Kidney glomerular epithelial cell (primary cell): Measurements from ENCODE around the gene WDR76.
A peak's percentile ranks its signal among the peaks of the same experiment; 100 is the strongest.
"Not testable (repeated sequence)": the region's sequence is repeated elsewhere in the genome, so short reads cannot be mapped to it uniquely, and the experiment has no call there.

Source experiments
- DNase-seq: peaks from one replicate; lab custom pipeline; 2025; lab: John Stamatoyannopoulos, UW

The WDR76 gene

DNA sequence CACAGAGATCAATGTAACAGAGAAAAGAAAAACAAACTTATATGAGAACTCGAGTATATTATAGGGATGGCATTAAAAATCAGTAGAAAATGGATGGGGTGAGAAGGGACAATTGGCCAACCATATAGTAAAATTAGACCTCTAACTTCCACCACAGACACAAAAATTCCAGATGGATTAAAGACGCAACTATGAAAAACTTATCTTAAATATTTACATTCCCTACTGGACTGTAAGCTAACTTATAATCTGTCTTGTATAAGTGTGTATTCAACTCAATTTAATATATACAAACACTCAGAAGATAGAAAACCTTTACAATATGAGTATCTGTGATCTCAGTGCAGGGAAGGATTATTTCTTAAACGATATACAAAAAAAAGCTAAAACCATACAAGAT is 5.3 kb upstream of the WDR76 start:
- no peak for DNase-seq

DNA sequence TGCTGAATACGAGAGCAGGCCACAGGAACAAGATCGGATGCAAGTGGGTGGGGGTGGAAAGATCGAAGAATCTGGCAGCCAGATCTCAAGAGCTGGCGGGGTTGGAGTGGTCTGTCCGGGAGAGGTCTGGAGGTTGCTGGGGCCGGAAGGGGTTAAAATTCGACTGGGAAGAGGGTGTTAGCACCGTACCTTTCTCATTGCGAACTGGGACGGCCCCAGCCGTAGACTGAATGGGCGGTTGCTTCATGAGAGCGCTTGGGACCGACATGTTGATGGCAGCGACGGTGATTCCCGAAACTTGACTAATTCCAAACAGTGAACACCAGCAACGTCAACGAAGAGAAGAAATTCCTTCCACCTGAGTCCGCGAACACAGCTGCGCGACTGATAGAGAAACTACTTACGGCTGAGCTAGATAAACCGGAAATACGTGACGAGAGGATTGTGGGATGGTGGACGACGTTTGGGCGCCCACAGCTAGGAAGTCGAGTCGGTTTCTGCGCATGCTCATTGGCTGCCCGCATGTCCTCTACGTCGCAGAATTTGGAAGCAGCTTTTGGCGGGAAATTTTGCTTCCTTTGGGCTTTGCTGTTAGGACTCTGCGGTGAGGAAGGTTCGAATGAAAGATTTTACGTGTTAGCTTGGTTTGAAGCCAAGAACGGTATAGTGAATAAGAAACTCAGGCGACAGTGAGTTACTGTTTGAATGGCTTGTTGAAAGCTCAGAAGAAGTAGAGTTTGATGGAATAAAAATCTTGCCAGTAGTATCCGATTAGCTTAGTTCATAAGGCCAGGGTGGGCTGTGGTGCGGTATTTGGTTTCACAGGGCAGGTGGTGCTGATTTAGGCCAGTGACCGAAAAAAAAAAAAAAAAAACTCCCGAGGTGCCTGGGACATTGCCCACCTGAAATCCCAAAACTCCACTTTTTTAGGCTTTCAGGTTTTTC is 2.2 kb upstream of the WDR76 start, which contains the start of gene MFAP1:
TSS of gene MFAP1 (minus strand) at position 389 of the 945 bp plus-strand sequence. CDS start at position 268, 121 bp downstream.
- DNase-seq, result peak; percentile 97

DNA sequence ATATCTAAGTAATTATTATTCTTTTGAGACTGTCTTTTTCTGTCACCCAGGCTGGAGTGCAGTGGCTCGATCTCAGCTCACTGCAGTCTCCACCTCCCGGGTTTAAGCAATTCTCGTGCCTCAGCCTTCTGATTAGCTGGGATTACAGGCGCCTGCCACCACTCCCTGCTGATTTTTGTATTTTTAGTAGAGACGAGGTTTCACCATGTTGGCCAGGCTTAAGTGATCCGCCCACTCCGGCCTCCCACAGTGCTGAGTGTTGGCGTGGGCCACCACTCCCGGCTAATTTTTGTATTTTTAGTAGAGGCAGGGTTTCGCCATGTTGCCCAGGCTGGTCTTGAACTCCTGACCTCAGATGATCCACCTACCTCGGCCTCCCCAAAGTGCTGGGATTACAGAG is 1.5 kb upstream of the WDR76 start:
- not testable (repeated sequence) for DNase-seq

DNA sequence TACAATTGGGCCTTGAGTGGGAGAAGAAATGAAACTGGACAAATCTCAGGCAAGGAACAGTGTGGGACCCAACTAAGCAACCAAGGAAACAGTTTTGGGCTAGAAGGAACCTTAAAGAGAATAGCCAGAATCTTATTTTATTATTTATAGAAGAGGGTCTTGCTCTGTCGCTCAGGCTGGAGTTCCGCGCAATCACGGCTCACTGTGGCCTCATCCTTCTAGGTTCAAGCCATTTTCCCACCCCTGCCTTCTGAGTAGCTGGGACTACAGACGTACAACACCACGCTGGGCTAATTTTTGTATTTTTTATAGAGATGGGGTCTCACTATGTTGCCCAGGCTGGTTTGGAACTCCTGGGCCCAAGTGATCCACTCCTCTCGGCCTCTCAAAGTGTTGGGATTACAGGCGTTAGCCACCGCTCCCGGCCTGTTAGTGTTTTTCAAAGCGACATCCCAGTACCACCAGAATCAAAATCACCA is 734 bp upstream of the WDR76 start:
- no peak for DNase-seq

DNA sequence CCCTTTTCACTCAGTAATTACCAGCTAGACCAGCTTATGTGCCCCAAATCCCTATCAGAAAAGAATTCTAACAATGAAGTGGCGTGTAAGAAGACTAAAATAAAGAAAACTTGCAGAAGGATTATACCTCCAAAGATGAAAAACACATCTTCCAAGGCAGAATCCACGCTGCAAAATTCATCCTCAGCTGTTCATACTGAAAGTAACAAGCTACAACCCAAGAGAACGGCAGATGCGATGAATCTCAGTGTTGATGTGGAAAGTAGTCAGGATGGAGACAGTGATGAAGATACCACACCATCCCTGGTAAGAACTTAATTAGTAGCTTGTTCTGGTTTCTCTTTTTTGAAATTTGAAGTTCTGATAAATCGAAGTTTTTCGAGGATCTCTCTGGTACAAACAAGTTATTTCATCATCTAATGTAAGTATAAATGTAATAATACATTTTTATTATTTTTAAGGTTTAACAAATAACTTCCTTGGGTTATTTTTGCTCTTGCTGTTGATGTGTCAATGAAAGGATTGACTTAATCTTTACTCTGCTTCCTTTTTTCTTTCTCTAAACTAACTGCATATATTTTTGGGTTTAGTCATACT is 1.4 kb downstream of the WDR76 start:
- no peak for DNase-seq

DNA sequence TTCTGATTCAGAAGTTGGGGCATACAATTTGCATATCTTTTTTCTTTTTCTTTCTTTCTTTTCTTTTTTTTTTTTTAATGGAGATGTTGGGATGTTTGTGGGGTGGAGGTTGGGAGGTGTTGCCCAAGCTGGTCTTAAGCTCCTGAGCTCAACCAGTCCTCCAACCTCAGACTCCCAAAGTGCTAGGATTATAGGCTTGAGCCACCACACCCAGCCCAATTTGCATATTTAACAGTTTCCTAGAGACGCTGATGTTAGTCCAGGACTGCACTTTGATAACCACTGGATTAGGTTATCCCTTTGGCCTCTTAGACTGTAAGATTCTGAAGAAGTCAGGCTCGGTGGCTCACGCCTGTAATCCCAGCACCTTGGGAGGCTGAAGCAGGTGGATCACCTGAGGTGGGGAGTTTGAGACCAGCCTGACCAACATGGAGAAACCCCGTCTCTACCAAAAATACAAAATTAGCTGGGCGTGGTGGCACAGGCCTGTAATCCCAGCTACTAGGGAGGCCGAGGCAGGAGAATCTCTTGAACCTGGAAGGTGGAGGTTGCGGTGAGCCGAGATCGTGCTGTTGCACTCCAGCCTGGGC is 3.2 kb downstream of the WDR76 start:
- not testable (repeated sequence) for DNase-seq

DNA sequence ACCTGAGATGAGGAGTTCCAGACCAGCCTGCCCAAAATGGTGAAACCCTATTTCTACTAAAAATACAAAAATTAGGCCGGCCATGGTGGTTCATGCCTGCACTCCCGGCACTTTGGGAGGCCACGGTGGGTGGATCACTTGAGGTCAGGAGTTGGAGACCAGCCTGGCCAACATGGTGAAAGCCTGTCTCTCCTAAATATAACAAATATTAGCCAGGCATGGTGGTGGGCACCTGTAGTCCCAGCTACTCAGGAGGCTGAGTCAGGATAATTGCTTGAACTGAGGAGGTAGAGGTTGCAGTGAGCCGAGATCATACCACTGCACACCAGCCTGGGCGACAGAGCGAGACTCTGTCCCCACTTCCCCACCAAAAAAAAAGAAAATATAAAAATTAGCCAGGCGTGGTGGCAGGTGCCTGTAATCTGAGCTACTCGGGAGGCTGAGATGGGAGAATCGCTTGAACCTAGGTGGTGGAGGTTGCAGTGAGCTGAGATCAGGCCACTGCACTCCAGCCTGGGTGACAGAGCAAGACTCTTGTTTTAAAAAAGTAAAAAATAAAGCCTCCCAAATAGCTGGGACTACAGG is 4.0 kb downstream of the WDR76 start:
- DNase-seq, result not testable (repeated sequence)

DNA sequence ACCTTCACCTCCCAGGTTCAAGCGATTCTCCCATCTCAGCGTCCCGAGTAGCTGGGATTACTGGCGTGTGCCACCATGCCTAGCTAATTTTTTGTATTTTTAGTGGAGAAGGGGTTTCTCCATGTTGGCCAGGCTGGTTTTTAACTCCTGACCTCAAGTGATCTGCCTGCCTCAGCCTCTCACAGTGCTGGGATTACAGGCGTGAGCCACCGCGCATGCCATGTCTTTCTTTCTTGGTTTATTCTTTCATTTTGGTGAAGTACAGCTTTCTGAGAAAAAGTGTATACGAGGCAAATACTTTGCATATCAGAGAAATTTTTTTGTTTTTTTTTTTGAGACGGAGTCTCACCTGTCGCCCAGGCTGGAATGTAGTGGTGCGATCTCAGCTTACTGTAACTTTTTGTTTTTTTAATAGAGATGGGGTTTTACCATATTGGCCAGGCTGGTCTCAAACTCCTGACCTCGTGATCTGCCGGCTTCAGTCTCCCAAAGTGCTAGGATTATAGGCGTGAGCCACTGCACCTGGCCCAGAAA is 4.8 kb downstream of the WDR76 start:
- not testable (repeated sequence) for DNase-seq

DNA sequence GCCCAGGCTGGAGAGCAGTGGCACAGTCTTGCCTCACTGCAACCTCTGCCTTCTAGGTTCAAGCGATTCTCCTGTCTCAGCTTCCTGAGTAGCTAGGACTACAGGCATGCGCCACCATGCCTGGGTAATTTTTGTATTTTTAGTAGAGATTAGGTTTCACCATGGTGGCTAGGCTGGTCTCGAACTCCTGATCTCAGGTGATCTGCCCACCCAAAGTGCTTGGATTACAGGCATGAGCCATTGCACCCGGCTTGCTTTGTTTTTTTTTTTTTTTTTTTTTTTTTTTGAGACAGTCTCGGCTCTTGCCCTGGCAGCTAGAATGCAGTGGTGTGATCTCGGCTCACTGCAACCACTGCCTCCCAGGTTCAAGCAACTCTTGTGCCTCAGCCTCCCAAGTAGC is 5.7 kb downstream of the WDR76 start:
- DNase-seq, result not testable (repeated sequence)

DNA sequence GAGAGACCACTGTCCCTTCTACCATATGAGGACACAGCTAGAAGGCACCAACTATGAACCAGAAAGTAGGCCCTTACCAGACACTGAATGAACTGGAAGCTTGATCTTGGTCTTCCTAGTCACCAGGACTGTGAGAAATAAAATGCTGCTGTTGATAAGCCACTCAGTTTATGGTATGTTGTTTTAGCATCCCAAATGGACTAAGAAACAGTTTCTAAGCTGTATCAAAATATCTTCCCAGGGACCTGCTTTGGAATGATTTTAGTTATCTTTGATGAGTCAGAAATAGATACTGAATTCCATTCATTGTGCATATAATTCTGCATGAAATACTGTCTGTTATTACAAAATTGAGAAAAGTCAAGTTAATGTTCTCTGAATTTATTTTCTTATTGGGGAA is 18.6 kb downstream of the WDR76 start:
- no peak for DNase-seq

DNA sequence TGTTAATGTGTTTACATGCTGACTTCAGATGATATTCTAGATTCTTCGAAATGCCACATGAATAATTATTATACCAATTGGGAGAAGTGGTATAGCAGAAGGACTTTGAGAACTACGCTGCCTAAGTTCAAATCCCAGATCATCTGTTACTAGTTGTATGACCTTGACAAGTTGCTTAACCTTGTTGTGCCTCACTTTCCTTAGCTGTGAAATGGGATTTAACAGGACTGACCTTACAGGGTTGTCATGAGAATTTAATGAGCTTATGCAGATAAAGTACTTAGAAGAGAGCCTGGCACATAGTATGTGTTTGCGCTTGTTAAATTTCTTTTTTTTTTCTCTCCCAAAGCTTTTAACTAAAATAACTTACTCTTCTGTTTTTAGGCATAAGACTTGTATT is 24.4 kb downstream of the WDR76 start:
- no peak for DNase-seq

DNA sequence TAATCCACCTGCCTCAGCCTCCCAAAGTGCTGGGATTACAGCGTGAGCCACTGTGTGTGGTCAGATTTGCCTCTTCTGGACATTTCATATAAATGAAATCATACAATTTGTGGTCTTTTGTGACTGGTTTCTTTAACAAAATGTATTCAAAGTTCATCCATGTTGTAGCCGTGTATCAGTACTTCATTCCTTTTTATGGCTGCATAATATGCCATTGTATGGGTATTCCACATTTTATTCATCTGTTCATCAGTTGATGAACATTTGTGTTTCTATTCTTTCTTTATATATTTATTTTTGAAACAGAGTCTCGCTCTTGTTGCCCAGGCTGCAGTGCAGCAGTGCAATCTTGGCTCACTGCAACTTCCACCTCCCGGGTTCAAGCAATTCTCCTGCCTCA is 25.8 kb downstream of the WDR76 start:
- no peak for DNase-seq

DNA sequence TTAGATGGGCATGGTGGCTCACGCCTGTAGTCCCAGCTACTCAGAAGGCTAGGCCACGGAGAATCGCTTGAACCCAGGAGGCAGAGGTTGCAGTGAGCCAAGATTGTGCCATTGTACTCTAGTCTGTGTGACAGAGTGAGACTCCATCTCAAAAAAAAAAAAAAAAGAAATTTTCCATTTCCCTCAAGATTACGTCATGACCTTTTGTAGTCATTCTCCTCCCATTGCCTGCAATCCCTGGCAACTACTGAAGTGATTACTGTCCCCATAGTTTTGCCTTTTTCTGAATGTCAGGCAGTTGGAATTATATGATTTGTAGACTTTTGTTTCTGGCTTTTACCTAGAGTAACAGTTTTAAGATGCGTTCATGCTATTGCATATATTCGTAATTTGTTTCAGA is 28.0 kb downstream of the WDR76 start:
- no peak for DNase-seq

DNA sequence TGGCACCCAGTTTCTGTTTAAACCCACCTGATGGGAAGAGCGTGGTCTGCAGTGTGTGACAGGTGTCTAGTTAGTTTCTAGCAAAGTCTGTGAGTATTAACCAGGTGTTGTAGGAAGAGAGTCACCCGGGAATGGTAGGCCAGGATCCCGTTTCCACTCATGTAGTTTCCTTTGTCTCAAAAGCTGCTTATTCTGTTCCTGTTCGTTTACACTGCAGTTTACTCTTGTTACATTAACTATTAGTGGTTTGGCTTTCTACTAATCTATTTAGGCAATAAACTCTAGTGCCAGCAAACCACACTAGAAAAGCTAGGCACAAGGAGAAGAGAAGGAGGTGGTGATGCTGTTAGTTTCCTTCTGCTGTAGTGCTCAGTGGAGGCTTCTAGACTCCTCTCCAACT is 32.7 kb downstream of the WDR76 start:
- DNase-seq, result no peak

DNA sequence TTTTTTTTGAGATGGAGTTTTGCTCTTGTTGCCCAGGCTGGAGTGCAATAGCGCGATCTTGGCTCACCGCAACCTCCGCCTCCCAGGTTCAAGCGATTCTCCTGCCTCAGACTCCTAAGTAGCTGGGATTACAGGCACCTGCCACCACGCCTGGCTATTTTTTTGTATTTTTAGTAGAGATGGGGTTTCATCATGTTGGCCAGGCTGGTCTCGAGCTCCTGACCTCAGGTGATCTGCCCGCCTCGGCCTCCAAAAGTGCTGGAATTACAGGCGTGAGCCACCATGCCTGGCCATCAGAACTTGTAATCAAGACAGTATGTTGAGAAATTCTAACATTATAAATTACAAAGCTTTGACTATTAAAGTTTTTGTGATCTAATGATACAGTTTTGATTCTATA is 39.8 kb downstream of the WDR76 start:
- not testable (repeated sequence) for DNase-seq

DNA sequence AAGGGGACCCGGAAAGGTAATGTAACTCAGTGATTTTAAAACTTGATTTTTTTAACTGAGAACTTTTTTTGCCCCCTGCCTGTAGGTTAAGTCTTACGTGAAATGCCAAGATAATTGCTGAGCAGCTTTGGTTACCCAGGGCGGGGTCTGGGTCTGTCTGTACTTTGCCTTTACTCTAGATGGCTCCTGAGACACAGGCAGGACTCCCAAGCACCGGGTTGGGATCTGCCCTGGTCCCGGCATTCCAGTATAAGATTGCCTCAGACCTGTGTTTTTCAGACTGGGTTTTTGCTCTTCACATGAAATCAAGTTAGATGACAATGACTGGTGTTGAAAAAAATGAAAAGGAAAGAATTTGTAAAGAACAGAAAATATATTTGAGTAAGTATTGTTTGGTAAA is 40.3 kb downstream of the WDR76 start:
- no peak for DNase-seq

DNA sequence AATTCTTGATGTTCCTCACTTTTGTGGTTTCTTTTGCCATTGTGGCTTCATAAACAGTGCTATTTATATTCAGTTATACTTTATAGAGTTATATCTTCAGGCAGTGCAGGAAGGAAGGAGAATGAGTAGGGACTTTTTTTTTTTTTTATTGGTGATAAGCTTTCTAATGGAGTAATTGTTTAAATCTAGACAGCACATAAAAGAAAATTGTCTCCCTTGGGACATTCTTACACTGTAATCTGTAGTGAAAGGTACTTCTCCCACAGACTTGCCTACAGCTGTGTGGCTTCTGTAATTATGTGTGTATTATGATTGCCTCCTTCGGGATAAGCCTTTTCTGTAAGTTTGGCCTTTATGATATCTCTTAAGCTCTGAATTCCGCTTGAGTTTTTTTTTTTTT is 41.6 kb downstream of the WDR76 start:
- no peak for DNase-seq

DNA sequence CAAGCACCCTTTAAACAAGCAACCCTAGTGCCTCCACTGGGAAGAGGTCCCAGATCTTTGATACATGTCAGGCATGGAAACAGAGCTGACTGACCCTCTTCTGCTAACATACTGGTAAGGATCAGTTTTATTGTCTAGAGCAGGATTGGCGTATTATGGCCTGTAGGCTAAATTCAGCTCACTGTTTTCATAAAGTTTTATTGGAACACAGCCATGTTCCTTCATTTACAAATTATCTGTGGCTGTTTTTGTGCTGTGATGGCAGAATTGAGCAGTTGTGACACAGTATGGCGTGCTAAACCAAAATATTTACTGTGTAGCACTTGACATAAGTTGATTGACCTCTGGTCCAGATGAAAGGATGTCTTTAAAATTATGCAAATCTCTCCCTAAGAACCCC is 45.0 kb downstream of the WDR76 start:
- DNase-seq, result no peak

DNA sequence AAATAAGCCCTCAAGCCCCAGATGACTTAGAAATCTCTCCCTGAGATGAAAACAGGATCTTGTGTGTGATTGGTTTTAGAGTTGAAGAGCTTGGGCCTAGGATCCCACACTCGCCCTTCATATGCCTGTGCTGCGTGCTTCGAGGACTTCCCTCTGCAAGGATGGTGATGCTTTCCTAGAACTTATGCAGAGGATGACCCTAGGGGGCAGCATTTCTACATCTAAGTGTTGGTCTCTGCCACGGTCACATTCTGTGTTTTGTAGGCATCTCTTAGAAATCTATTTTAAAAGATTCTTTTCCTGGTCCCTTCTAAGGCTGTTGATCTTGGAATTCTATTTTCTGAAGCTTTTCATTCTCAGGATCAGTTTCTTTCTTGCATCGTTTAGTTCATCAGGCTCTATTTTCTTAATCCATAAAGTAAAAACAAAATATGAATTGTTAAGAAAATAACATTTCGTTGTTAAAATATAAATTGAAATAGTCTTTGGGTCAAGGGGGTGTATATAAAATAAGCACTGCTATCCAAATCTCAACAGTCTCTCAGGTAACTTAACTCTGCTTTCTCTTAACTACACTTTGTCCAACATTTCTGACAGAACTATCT is 45.7 kb downstream of the WDR76 start:
- peak; percentile 47 for DNase-seq

DNA sequence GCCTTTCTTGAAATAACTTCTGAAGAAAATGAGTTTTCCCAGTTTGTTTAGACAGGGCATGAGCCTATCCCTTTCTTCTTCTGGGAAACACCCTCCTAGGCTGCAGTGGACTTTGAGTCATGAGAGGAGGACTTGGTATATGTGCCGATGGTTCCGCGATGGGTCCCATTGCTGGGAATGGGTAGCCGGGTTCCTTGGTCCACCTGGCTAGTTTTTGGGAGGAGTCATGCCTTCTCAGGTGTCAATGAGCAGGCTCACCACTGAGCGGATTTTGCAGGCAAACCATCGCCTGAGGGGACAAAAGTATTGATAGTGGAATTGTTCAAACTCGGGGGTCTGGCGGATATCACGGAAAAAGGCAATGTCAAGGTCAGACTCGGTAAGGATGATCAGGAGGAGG is 46.8 kb downstream of the WDR76 start:
- no peak for DNase-seq

DNA sequence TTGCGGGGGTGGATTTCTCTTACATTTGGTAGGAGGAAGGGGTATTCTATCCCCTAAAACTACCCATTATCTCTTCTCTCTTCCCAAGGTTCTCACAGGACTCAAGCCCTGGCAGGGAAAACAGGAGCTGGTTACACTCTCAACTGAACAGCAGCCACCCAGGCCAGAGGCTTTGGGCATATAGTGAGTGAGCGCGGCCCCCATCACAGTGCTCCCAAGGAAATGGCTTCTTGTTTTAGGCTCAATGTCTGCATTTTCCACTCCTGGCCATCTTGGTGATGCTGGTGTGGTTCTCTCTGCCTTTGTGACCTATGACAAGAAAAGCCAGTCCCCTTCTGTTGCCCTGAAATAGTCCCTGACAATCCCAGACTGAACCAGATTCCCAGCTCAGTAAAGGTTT is 50.1 kb downstream of the WDR76 start:
- DNase-seq, result no peak

DNA sequence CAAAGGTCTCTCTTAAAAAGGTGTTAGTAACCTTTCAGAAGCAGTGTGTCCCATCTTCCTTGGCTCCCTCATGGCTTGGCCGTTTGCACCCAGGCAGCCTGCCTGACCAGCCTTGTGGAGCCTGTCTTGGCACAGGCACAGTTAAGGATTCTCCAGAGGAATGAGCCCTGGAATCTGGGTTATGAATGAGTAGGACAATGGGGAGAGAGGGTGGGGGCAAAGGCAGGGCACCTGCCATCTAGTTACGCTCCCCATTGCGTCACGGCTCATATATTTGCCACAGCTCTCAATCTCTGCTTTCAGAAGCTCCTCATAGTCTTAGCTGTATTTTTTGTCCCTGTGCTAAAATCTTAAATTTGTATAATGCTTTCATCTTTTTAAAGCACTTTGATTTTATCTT is 50.6 kb downstream of the WDR76 start:
- DNase-seq, result no peak
